Naive thymus-derived CD4-positive, alpha-beta T cell (primary cell): ENCODE measurements around the gene TRMT61A. TPM values are rescaled to one million over a fixed set of nuclear protein-coding genes. Genes with fewer than 3 reads are reported as not detected.

Experiments
- ATAC-seq: fragments of 150-1000 bp; cut with Tn5 transposase; 2 replicates; pipeline ENCODE4 v1.10.0; 2021; ENCODE audit warnings: mild to moderate bottlenecking, moderate library complexity
- CTCF ChIA-PET: fragments of 350-600 bp; sonication (Branson Sonifier 250); formaldehyde crosslinking; loops from one replicate; lab custom pipeline; 2021; ENCODE audit warnings: antibody characterized with exemption; lab: Charles Lee
- POLR2A ChIA-PET: fragments of 350-600 bp; sonication (Branson Sonifier 250); formaldehyde crosslinking; loops from one replicate; lab custom pipeline; 2021; ENCODE audit warnings: antibody characterized with exemption, inconsistent platforms; lab: Charles Lee
- DNase-seq, 9 donors: peaks; one replicate each; pipeline versions ENCODE4 v3.0.0 to v3.0.0-alpha.2; 2020 to 2022; ENCODE audit warnings: mixed read lengths in 1 of 9
- H3K27ac ChIP-seq: one replicate; pipeline ENCODE4 v1.7.0; 2013; ENCODE audit warnings: mild to moderate bottlenecking, low read depth, low read length, moderate library complexity
- H3K27me3 ChIP-seq, 2 donors: one replicate each; pipeline ENCODE4 v1.7.0; 2013; ENCODE audit warnings: low read length in 2 of 2, mild to moderate bottlenecking in 2 of 2, moderate library complexity in 2 of 2; ENCODE audit not compliant: control insufficient read depth in 2 of 2, insufficient read depth in 2 of 2
- H3K36me3 ChIP-seq, 3 experiments: 1 replicate in 2 of 3; 2 replicates in 1 of 3; pipeline ENCODE4 v1.7.0; 2013; ENCODE audit warnings: low read length in 3 of 3, mild to moderate bottlenecking in 3 of 3, moderate library complexity in 1 of 3; ENCODE audit not compliant: insufficient read depth in 3 of 3, control insufficient read depth in 2 of 3
- H3K4me1 ChIP-seq, 2 donors: one replicate each; pipeline ENCODE4 v1.7.0; 2013; ENCODE audit warnings: low read length in 2 of 2, mild to moderate bottlenecking in 2 of 2, moderate library complexity in 1 of 2; ENCODE audit not compliant: control insufficient read depth in 2 of 2, insufficient read depth in 2 of 2
- H3K4me3 ChIP-seq: 2 replicates; pipeline ENCODE4 v1.7.0; 2013; ENCODE audit warnings: mild to moderate bottlenecking, low read length
- H3K9me3 ChIP-seq, 3 experiments: 1 replicate in 2 of 3; 2 replicates in 1 of 3; pipeline ENCODE4 v1.7.0; 2013; ENCODE audit warnings: low read length in 3 of 3; ENCODE audit not compliant: control insufficient read depth in 2 of 3
- H3K27ac Mint-ChIP-seq, 9 donors: one replicate each; pipeline ENCODE4 v1.8.0; 2020 to 2022; ENCODE audit warnings: mixed read lengths in 9 of 9, mild to moderate bottlenecking in 8 of 9, moderate library complexity in 5 of 9, inconsistent platforms in 2 of 9
- H3K27me3 Mint-ChIP-seq, 5 donors: one replicate each; pipeline ENCODE4 v1.8.0; 2021 to 2022; ENCODE audit warnings: mixed read lengths in 5 of 5, mild to moderate bottlenecking in 1 of 5
- H3K36me3 Mint-ChIP-seq, 5 donors: one replicate each; pipeline ENCODE4 v1.8.0; 2020 to 2022; ENCODE audit warnings: mixed read lengths in 5 of 5, mild to moderate bottlenecking in 3 of 5, inconsistent platforms in 1 of 5
- H3K4me1 Mint-ChIP-seq, 7 donors: one replicate each; pipeline ENCODE4 v1.8.0; 2020 to 2022; ENCODE audit warnings: mixed read lengths in 7 of 7, mild to moderate bottlenecking in 3 of 7, inconsistent platforms in 1 of 7
- H3K4me3 Mint-ChIP-seq, 10 donors: one replicate each; pipeline ENCODE4 v1.8.0; 2020 to 2022; ENCODE audit warnings: mild to moderate bottlenecking in 10 of 10, mixed read lengths in 10 of 10, moderate library complexity in 6 of 10, inconsistent platforms in 2 of 10
- H3K9me3 Mint-ChIP-seq, 11 donors: one replicate each; pipeline ENCODE4 v1.8.0; 2020 to 2022; ENCODE audit warnings: mixed read lengths in 11 of 11, mild to moderate bottlenecking in 4 of 11, inconsistent platforms in 1 of 11, moderate library complexity in 1 of 11
- intact Hi-C, 2 donors: fragments of 100-400 bp; cut with micrococcal nuclease; formaldehyde crosslinking; loops; one replicate each; pipeline ENCODE4 v1.15.1; 2023
- polyA plus RNA-seq, 2 donors: library from polyadenylated mRNA; unstranded; fragments of 300-500 nt; fragmentation: Illumina TruSeq; gene quantifications; one replicate each; pipeline ENCODE4 v1.2.3, GENCODE V29; 2021
- total RNA-seq, 6 experiments: library from RNA in 5 of 6; stranded (reverse) in 5 of 6; gene quantifications; 1 replicate in 5 of 6; 2 replicates in 1 of 6; pipeline ENCODE4 v1.2.3 and lab custom pipeline; 2021 to 2026

Gene TRMT61A
- total and polyA plus RNA-seq, 7 experiments from 2014 or later, result 6.3 to 15.1 (median 12.2) TPM

GRCh38 chr14:103559766-103560165 is 30.8 kb downstream of the TRMT61A start:
- Mint-ChIP-seq H3K4me1 (peaks cover 47 to 79% (median 70%) of the 10 kb centered on the region in 7 donors), H3K27ac (peak overlapping the region in 4 of 9 donors; percentile 16 to 90 (median 42))
- intact Hi-C loops, result loop anchor here in 1 of 2 donors (5.0 kb wide), 2 partner anchors 68 to 363 kb away; partner anchors contain the start of gene KLC1

GRCh38 chr14:103560691-103561090 is 31.7 kb downstream of the TRMT61A start:
- peaks cover 32 to 38% of the 10 kb centered on the region in 2 donors for H3K4me1 ChIP-seq
- peaks cover 8 to 48% (median 11%) of the 10 kb centered on the region in 3 experiments for H3K36me3 ChIP-seq
- ChIA-PET CTCF (no interaction called here), POLR2A (interaction anchor here (0.7 to 1.6 kb wide), 4 partner anchors 26 to 788 kb away, joined by 3 to 4 read pairs (median 3); partner anchors contain the start of gene TRMT61A)
- Mint-ChIP-seq H3K4me3 (peak overlapping the region; percentile 90 to 98 (median 92)), H3K9me3 (peaks cover 0 to 1% (median 0%) of the 10 kb centered on the region in 11 donors), H3K27ac (peak overlapping the region; percentile 13 to 96 (median 88)), H3K4me1 (peaks cover 47 to 77% (median 63%) of the 10 kb centered on the region in 7 donors), H3K36me3 (peaks cover 0 to 13% (median 5%) of the 10 kb centered on the region in 5 donors), H3K27me3 (no peaks in the 10 kb centered on the region)
- ATAC-seq, result no peak
- peak overlapping the region; percentile 91 for H3K4me3 ChIP-seq
- no peaks in the 10 kb centered on the region for H3K9me3 ChIP-seq
- H3K27ac ChIP-seq, result peak overlapping the region; percentile 87
- no peaks in the 10 kb centered on the region for H3K27me3 ChIP-seq
- intact Hi-C loops, result loop anchor here in 1 of 2 donors (5.0 kb wide), 2 partner anchors 67 to 362 kb away; partner anchors contain the start of gene KLC1
- no peak for DNase-seq

More at GRCh38 chr14:103559766-103560165, 30.8 kb downstream of the TRMT61A start:
- no peak overlapping the region for H3K27ac ChIP-seq
- no peaks in the 10 kb centered on the region for H3K27me3 ChIP-seq
- H3K27me3 Mint-ChIP-seq, result no peaks in the 10 kb centered on the region
- no peak overlapping the region for H3K4me3 ChIP-seq
- peaks cover 0 to 1% (median 0%) of the 10 kb centered on the region in 11 donors for H3K9me3 Mint-ChIP-seq
- H3K9me3 ChIP-seq, result no peaks in the 10 kb centered on the region
- ATAC-seq (no peak), DNase-seq (no peak)
- ChIA-PET CTCF (no interaction called here), POLR2A (interaction anchor here (0.7 to 1.6 kb wide), 2 partner anchors 30 to 787 kb away, joined by 3 to 4 read pairs; partner anchors contain the start of gene TRMT61A)
- peaks cover 32 to 38% of the 10 kb centered on the region in 2 donors for H3K4me1 ChIP-seq
- peak overlapping the region in 9 of 10 donors; percentile 13 to 94 (median 31) for H3K4me3 Mint-ChIP-seq
- peaks cover 8 to 48% (median 11%) of the 10 kb centered on the region in 3 experiments for H3K36me3 ChIP-seq
- peaks cover 0 to 13% (median 7%) of the 10 kb centered on the region in 5 donors for H3K36me3 Mint-ChIP-seq

GRCh38 chr14:103561381-103562178 is 32.6 kb downstream of the TRMT61A start:
- ATAC-seq, result peak; percentile 13
- H3K4me3 Mint-ChIP-seq, result peak overlapping the region; percentile 90 to 98 (median 92)
- peaks cover 8 to 48% (median 11%) of the 10 kb centered on the region in 3 experiments for H3K36me3 ChIP-seq
- H3K9me3 ChIP-seq, result no peaks in the 10 kb centered on the region
- H3K4me1 Mint-ChIP-seq, result peaks cover 47 to 82% (median 66%) of the 10 kb centered on the region in 7 donors
- no peaks in the 10 kb centered on the region for H3K27me3 Mint-ChIP-seq
- peak overlapping the region; percentile 87 for H3K27ac ChIP-seq
- peaks cover 0 to 1% (median 0%) of the 10 kb centered on the region in 11 donors for H3K9me3 Mint-ChIP-seq
- H3K36me3 Mint-ChIP-seq, result peaks cover 0 to 13% (median 5%) of the 10 kb centered on the region in 5 donors
- ChIA-PET POLR2A (interaction anchor here (0.6 to 1.6 kb wide), 10 partner anchors 9 to 228 kb away, joined by 3 to 6 read pairs (median 4); partner anchors contain the start of genes CKB, EIF5 and TRMT61A), CTCF (interaction anchor here (0.9 to 1.4 kb wide), 2 partner anchors 9 to 67 kb away, joined by 3 to 4 read pairs; partner anchors contain the start of gene KLC1)
- peak overlapping the region; percentile 87 to 96 (median 90) for H3K27ac Mint-ChIP-seq
- H3K4me3 ChIP-seq, result peak overlapping the region; percentile 91
- DNase-seq, result peak in 7 of 9 donors; percentile 12 to 32 (median 30)
- no peaks in the 10 kb centered on the region for H3K27me3 ChIP-seq
- H3K4me1 ChIP-seq, result peaks cover 32 to 38% of the 10 kb centered on the region in 2 donors
- intact Hi-C loops, result loop anchor here (1.0 to 5.0 kb wide), 9 partner anchors 32 to 361 kb away; partner anchors contain the start of genes KLC1 (in 2 of the 2), MARK3 (in 2 of the 2), TRMT61A (in 2 of the 2) and XRCC3 (in 2 of the 2)

- peak overlapping the region; percentile 87 for H3K27ac ChIP-seq
- peaks cover 47 to 77% (median 64%) of the 10 kb centered on the region in 7 donors for H3K4me1 Mint-ChIP-seq
- H3K4me3 Mint-ChIP-seq, result peak overlapping the region; percentile 90 to 98 (median 92)
- H3K4me3 ChIP-seq, result peak overlapping the region; percentile 91
- peaks cover 8 to 45% (median 11%) of the 10 kb centered on the region in 3 experiments for H3K36me3 ChIP-seq
- DNase-seq (no peak), ATAC-seq (peak; percentile 30)
- H3K27ac Mint-ChIP-seq, result peak overlapping the region; percentile 87 to 96 (median 90)
- peaks cover 0 to 13% (median 5%) of the 10 kb centered on the region in 5 donors for H3K36me3 Mint-ChIP-seq
- CTCF ChIA-PET, result interaction anchor here (0.9 to 1.4 kb wide), 2 partner anchors 9 to 66 kb away, joined by 3 to 4 read pairs; partner anchors contain the start of gene KLC1
- no peaks in the 10 kb centered on the region for H3K27me3 ChIP-seq
- POLR2A ChIA-PET, result interaction anchor here (0.6 to 1.1 kb wide), 9 partner anchors 9 to 228 kb away, joined by 3 to 6 read pairs (median 3); partner anchors contain the start of genes CKB, EIF5 and KLC1
- H3K9me3 ChIP-seq, result no peaks in the 10 kb centered on the region
- H3K27me3 Mint-ChIP-seq, result no peaks in the 10 kb centered on the region
- intact Hi-C loops, result loop anchor here (1.0 to 5.0 kb wide), 9 partner anchors 33 to 360 kb away; partner anchors contain the start of genes KLC1 (in 2 of the 2), MARK3 (in 2 of the 2), TRMT61A (in 2 of the 2) and XRCC3 (in 2 of the 2)
- H3K9me3 Mint-ChIP-seq, result peaks cover 0 to 1% (median 0%) of the 10 kb centered on the region in 11 donors
- peaks cover 32 to 38% of the 10 kb centered on the region in 2 donors for H3K4me1 ChIP-seq
These were observed 33.1 kb downstream of the TRMT61A start for GRCh38 chr14:103562179-103562428.

GRCh38 chr14:103562429-103563225 is 33.6 kb downstream of the TRMT61A start, which contains the start of the genes BAG5 and COA8:
BAG5 (minus strand) TSS chr14:103562657; CDS start chr14:103561164, 1,493 bp downstream.
COA8 (plus strand) TSS chr14:103562960; CDS start chr14:103563002, 42 bp downstream.
- ChIA-PET CTCF (interaction anchor here (0.9 to 1.4 kb wide), 2 partner anchors 10 to 66 kb away, joined by 3 to 4 read pairs; partner anchors contain the start of gene KLC1), POLR2A (interaction anchor here (0.6 to 1.1 kb wide), 7 partner anchors 8 to 229 kb away, joined by 3 to 6 read pairs (median 3); partner anchors contain the start of genes CKB, EIF5 and KLC1)
- intact Hi-C loops, result loop anchor here (1.0 to 5.0 kb wide), 9 partner anchors 33 to 360 kb away; partner anchors contain the start of genes KLC1 (in 2 of the 2), MARK3 (in 2 of the 2), TRMT61A (in 2 of the 2) and XRCC3 (in 2 of the 2)
- Mint-ChIP-seq H3K9me3 (peaks cover 0 to 1% (median 0%) of the 10 kb centered on the region in 11 donors), H3K36me3 (peaks cover 0 to 13% (median 5%) of the 10 kb centered on the region in 5 donors), H3K27ac (peak within 1 kb of the TSS; percentile 87 to 96 (median 92)), H3K4me1 (peaks cover 47 to 73% (median 62%) of the 10 kb centered on the region in 7 donors), H3K4me3 (peak within 1 kb of the TSS; percentile 91 to 98 (median 94)), H3K27me3 (no peaks in the 10 kb centered on the region)
- Histone ChIP-seq H3K4me3 (peak within 1 kb of the TSS; percentile 91), H3K4me1 (peaks cover 32 to 38% of the 10 kb centered on the region in 2 donors), H3K27ac (peak within 1 kb of the TSS; percentile 87), H3K9me3 (no peaks in the 10 kb centered on the region), H3K27me3 (no peaks in the 10 kb centered on the region), H3K36me3 (peaks cover 8 to 40% (median 11%) of the 10 kb centered on the region in 3 experiments)
- peak; percentile 81 to 94 (median 88) for DNase-seq
- peak; percentile 91 for ATAC-seq
